Fibroblast of lung (primary cell): ENCODE measurements around the gene GLDC.

Source experiments
- EZH2 ChIP-seq: IDR thresholded peaks from 2 replicates; pipeline ENCODE4 v1.5.1; 2012; ENCODE audit warnings: low read length, control low read depth, mild to moderate bottlenecking; ENCODE audit errors: missing control alignments
- TF ChIP-seq, protein P1 (sequence below), 2 donors: IDR thresholded peaks in 1 of 2; conservative IDR thresholded peaks in 1 of 2; 1 replicate in 1 of 2; 2 replicates in 1 of 2; pipeline ENCODE4 v1.5.1; 2011 to 2012; ENCODE audit warnings: low read length in 2 of 2, control low read depth in 1 of 2, inconsistent platforms in 1 of 2, low read depth in 1 of 2, mild to moderate bottlenecking in 1 of 2

GRCh38 chr9:6641561-6641960 lies 4.0 kb downstream of the GLDC start:
- TF ChIP-seq, protein P1, sequence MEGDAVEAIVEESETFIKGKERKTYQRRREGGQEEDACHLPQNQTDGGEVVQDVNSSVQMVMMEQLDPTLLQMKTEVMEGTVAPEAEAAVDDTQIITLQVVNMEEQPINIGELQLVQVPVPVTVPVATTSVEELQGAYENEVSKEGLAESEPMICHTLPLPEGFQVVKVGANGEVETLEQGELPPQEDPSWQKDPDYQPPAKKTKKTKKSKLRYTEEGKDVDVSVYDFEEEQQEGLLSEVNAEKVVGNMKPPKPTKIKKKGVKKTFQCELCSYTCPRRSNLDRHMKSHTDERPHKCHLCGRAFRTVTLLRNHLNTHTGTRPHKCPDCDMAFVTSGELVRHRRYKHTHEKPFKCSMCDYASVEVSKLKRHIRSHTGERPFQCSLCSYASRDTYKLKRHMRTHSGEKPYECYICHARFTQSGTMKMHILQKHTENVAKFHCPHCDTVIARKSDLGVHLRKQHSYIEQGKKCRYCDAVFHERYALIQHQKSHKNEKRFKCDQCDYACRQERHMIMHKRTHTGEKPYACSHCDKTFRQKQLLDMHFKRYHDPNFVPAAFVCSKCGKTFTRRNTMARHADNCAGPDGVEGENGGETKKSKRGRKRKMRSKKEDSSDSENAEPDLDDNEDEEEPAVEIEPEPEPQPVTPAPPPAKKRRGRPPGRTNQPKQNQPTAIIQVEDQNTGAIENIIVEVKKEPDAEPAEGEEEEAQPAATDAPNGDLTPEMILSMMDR (conservative IDR thresholded peaks at IDR 0.05 in 1 of 2, IDR thresholded peaks at IDR 0.05 in 1 of 2; ENCODE audit: low read depth in 1 of 2, low read length in 2 of 2), result no peak
- TF ChIP-seq EZH2, result no peak
